MM.1S (cell line): Measurements from ENCODE around the gene ANKS6.

Experiments
- DNase-seq: peaks from one replicate; pipeline ENCODE4 v3.0.0-alpha.2; 2015
- H2AFZ ChIP-seq: fragments of 300-600 bp; sonication (generic); 2 replicates; pipeline ENCODE4 v1.6.0; 2016; ENCODE audit warnings: antibody characterized with exemption, low read length
- H3F3A ChIP-seq: fragments of 300-600 bp; sonication (generic); 2 replicates; pipeline ENCODE4 v1.6.1; 2016; ENCODE audit warnings: mild to moderate bottlenecking, antibody characterized with exemption, low read length, moderate library complexity, mixed read lengths; ENCODE audit not compliant: insufficient read depth
- H3K27ac ChIP-seq: fragments of 300-600 bp; sonication (generic); 2 replicates; pipeline ENCODE4 v1.5.1; 2016; ENCODE audit warnings: mild to moderate bottlenecking, low read length
- H3K27me3 ChIP-seq: fragments of 300-600 bp; sonication (generic); replicated peaks from 2 replicates; pipeline ENCODE4 v1.6.0; 2016; ENCODE audit warnings: low read length; ENCODE audit not compliant: insufficient read depth
- H3K36me3 ChIP-seq: fragments of 300-600 bp; sonication (generic); replicated peaks from 2 replicates; pipeline ENCODE4 v1.6.1; 2016; ENCODE audit warnings: mild to moderate bottlenecking, low read length, mixed read lengths; ENCODE audit not compliant: insufficient read depth
- H3K4me1 ChIP-seq: fragments of 300-600 bp; sonication (generic); 2 replicates; pipeline ENCODE4 v1.6.1; 2016; ENCODE audit warnings: low read length, mixed read lengths
- H3K4me2 ChIP-seq: fragments of 300-600 bp; sonication (generic); 2 replicates; pipeline ENCODE4 v1.6.0; 2016; ENCODE audit warnings: low read depth, low read length
- H3K4me3 ChIP-seq: fragments of 300-600 bp; sonication (generic); 2 replicates; pipeline ENCODE4 v1.5.1; 2016; ENCODE audit warnings: low read length, mixed read lengths
- H3K79me2 ChIP-seq: fragments of 300-600 bp; sonication (generic); 2 replicates; pipeline ENCODE4 v1.6.1; 2016; ENCODE audit warnings: mixed run types, low read length, mixed read lengths
- H3K9ac ChIP-seq: fragments of 300-600 bp; sonication (generic); 2 replicates; pipeline ENCODE4 v1.6.1; 2016; ENCODE audit warnings: low read length, mixed read lengths
- H3K9me2 ChIP-seq: fragments of 300-600 bp; sonication (generic); replicated peaks from 2 replicates; pipeline ENCODE4 v1.6.1; 2016; ENCODE audit warnings: mild to moderate bottlenecking, low read length, mixed read lengths; ENCODE audit not compliant: insufficient read depth
- H3K9me3 ChIP-seq: fragments of 300-600 bp; sonication (generic); replicated peaks from 2 replicates; pipeline ENCODE4 v1.6.1; 2016; ENCODE audit warnings: mild to moderate bottlenecking, low read length, mixed read lengths; ENCODE audit not compliant: insufficient read depth
- H4K20me1 ChIP-seq: fragments of 300-600 bp; sonication (generic); 2 replicates; pipeline ENCODE4 v1.6.1; 2016; ENCODE audit warnings: mild to moderate bottlenecking, low read length, moderate library complexity, mixed read lengths; ENCODE audit not compliant: insufficient read depth
- CTCF ChIP-seq: fragments of 300-600 bp; sonication (generic); IDR thresholded peaks from 2 replicates; pipeline ENCODE4 v1.5.1; 2016; ENCODE audit warnings: antibody characterized with exemption, low read length, mixed read lengths
- EZH2 ChIP-seq: fragments of 300-600 bp; sonication (generic); optimal IDR thresholded peaks from 2 replicates; pipeline ENCODE3; 2017; ENCODE audit warnings: low read depth, mild to moderate bottlenecking, antibody characterized with exemption, low read length, mixed read lengths
- EZH2phosphoT487 ChIP-seq: fragments of 300-600 bp; sonication (generic); IDR thresholded peaks from 2 replicates; pipeline ENCODE4 v1.6.1; 2018; ENCODE audit warnings: antibody characterized with exemption, low read length

ANKS6 gene

GRCh38 chr9:98721643-98722042, 74.7 kb downstream of the ANKS6 start:
- H2AFZ ChIP-seq, result no peak overlapping the region
- no peaks in the 10 kb centered on the region for H4K20me1 ChIP-seq
- no peaks in the 10 kb centered on the region for H3K36me3 ChIP-seq
- H3K4me3 ChIP-seq, result no peak overlapping the region
- no peaks in the 10 kb centered on the region for H3K79me2 ChIP-seq
- no peak for TF ChIP-seq CTCF
- TF ChIP-seq EZH2, result no peak
- no peaks in the 10 kb centered on the region for H3F3A ChIP-seq
- H3K27ac ChIP-seq, result no peak overlapping the region
- DNase-seq, result no peak
- no peaks in the 10 kb centered on the region for H3K9me2 ChIP-seq
- H3K27me3 ChIP-seq, result no peaks in the 10 kb centered on the region
- H3K9me3 ChIP-seq, result no peaks in the 10 kb centered on the region
- H3K4me2 ChIP-seq, result no peak overlapping the region
- no peaks in the 10 kb centered on the region for H3K4me1 ChIP-seq
- H3K9ac ChIP-seq, result no peak overlapping the region

DNA sequence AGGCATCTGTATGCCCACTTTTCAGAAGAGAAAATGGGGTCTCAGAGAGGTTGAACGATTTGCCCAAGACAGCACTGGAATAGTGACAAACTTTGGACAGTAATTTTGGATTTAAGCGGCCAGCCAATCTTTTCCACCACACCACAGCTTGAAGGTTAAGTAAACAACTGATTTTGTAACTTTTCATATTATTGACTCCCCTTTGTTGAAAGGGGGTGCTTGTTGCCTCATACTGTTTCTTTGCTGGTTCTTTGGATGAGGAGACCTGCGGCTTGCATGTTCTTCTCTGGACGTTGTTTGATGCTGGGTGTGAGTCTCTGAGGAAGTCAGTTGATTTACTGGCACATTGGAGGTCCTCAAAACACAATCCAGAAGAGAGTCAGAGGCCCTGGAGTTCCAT, 76.0 kb downstream of the ANKS6 start:
- TF ChIP-seq EZH2phosphoT487 (no peak), EZH2 (no peak), CTCF (no peak)
- no peak overlapping the region for H2AFZ ChIP-seq
- H3K9me3 ChIP-seq, result no peaks in the 10 kb centered on the region
- H3K36me3 ChIP-seq, result no peaks in the 10 kb centered on the region
- no peak overlapping the region for H3K4me3 ChIP-seq
- H3K9ac ChIP-seq, result no peak overlapping the region
- H3K9me2 ChIP-seq, result no peaks in the 10 kb centered on the region
- H3F3A ChIP-seq, result no peaks in the 10 kb centered on the region
- H3K4me2 ChIP-seq, result no peak overlapping the region
- no peaks in the 10 kb centered on the region for H3K79me2 ChIP-seq
- DNase-seq, result no peak
- H4K20me1 ChIP-seq, result no peaks in the 10 kb centered on the region
- no peak overlapping the region for H3K27ac ChIP-seq
- H3K27me3 ChIP-seq, result no peaks in the 10 kb centered on the region
- no peaks in the 10 kb centered on the region for H3K4me1 ChIP-seq

DNA sequence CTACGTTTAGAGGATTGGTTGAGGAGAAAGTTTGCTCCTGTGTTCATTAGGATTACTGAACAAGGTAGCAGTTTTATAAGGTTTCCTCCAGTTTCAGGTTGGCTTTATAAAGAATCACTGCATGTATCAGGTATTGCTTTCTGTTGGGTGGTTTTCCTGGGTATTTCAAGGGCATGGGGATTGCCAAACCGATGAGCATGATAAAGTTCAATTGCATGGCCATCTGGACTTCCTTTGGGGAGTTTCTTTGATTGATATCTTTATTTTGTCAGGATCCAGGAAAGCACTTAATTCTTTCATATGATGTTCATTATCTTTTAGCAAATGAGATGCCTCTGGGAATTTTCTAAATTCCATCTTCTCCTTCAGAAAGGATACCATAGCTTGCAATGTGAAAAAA, 77.3 kb downstream of the ANKS6 start:
- Histone ChIP-seq H3K27me3 (no peaks in the 10 kb centered on the region), H3F3A (no peaks in the 10 kb centered on the region), H3K4me2 (no peak overlapping the region), H3K9me2 (no peaks in the 10 kb centered on the region), H2AFZ (no peak overlapping the region), H3K9me3 (no peaks in the 10 kb centered on the region), H3K36me3 (no peaks in the 10 kb centered on the region), H3K27ac (no peak overlapping the region), H3K4me3 (no peak overlapping the region), H3K9ac (no peak overlapping the region), H4K20me1 (no peaks in the 10 kb centered on the region), H3K79me2 (no peaks in the 10 kb centered on the region), H3K4me1 (no peaks in the 10 kb centered on the region)
- no peak for TF ChIP-seq EZH2phosphoT487
- no peak for TF ChIP-seq EZH2
- no peak for TF ChIP-seq CTCF
- no peak for DNase-seq
